Cardiac fibroblast (primary cell): Measurements from ENCODE around the gene ULK3.
A peak's percentile ranks its signal among the peaks of the same experiment; 100 is the strongest.

Experiments
- DNase-seq, 2 donors: peaks; one replicate each; pipeline versions ENCODE4 v3.0.0 to v3.0.0-alpha.2; 2010; ENCODE audit warnings: low read depth in 2 of 2
- H3K4me3 ChIP-seq, 2 donors: replicated peaks in 1 of 2; 1 replicate in 1 of 2; 2 replicates in 1 of 2; pipeline ENCODE4 v1.5.1; 2011; ENCODE audit warnings: low read depth in 2 of 2, low read length in 2 of 2, mild to moderate bottlenecking in 2 of 2, moderate library complexity in 1 of 2
- TF ChIP-seq, protein P1 (sequence below): IDR thresholded peaks from one replicate; pipeline ENCODE4 v1.5.1; 2011; ENCODE audit warnings: low read depth, mild to moderate bottlenecking, low read length, inconsistent platforms

Gene ULK3

DNA sequence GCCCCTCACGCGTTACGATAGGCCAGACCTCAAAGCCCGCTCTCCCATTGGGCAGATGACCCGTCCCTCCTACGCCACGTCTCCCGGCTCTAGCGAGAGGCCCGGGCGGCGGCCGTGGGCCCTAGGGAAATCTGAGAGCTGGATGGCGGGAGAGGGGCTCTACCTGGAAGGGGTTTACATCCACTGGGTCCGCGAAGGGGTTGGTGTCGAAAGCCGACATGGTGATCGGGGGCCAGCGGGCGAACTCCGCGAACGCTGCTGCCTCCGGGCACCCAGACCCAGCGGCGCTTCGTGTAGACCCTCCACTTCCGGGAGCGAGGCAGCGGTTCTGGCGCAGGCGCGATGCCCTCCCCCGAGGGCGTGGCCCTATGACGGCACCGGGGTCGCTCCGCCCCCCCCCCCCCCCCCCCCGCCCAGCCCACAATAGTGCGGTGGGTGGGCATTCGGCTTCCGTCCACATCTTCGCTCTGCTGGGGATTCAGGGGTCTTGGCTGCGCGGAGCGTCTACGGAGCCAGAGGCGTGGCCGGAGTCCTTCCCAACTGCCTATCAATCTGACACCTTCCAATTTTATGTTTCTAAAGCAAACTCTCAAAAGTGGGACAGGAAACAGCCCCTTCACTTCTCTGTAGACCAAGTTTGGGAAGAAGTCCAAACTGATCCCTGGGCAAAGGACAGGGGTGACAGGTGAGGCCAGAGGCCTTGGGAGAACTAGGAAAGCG, 30.2 kb upstream of the ULK3 start, which contains the start of gene SCAMP2:
TSS of gene SCAMP2 (minus strand) at position 330 of the 720 bp plus-strand sequence. CDS start at position 220, 110 bp downstream.
- DNase-seq, result peak; percentile 96 to 97
- TF ChIP-seq, protein P1, sequence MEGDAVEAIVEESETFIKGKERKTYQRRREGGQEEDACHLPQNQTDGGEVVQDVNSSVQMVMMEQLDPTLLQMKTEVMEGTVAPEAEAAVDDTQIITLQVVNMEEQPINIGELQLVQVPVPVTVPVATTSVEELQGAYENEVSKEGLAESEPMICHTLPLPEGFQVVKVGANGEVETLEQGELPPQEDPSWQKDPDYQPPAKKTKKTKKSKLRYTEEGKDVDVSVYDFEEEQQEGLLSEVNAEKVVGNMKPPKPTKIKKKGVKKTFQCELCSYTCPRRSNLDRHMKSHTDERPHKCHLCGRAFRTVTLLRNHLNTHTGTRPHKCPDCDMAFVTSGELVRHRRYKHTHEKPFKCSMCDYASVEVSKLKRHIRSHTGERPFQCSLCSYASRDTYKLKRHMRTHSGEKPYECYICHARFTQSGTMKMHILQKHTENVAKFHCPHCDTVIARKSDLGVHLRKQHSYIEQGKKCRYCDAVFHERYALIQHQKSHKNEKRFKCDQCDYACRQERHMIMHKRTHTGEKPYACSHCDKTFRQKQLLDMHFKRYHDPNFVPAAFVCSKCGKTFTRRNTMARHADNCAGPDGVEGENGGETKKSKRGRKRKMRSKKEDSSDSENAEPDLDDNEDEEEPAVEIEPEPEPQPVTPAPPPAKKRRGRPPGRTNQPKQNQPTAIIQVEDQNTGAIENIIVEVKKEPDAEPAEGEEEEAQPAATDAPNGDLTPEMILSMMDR, result no peak
- peak within 1 kb of the TSS; percentile 76 to 86 for H3K4me3 ChIP-seq

DNA sequence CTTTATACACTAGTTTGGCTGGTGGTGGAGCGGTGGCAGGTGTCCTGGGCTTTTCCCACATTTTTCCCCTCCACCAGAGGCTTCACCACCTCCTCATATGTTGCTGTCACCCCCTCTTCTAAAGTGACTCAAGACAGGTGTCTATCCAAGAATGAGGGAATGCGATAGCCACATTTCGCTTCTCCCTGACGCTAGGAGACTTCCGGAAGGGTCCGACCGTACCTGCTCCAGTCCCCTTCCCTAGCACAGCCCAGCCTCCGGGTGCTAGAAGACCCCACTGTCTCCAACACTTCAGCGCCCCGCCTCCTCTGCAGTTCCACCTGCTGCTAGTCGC, 29.7 kb upstream of the ULK3 start:
- TF ChIP-seq, protein P1, result no peak
- no peak for DNase-seq
- H3K4me3 ChIP-seq, result peak overlapping the region; percentile 76 to 86

DNA sequence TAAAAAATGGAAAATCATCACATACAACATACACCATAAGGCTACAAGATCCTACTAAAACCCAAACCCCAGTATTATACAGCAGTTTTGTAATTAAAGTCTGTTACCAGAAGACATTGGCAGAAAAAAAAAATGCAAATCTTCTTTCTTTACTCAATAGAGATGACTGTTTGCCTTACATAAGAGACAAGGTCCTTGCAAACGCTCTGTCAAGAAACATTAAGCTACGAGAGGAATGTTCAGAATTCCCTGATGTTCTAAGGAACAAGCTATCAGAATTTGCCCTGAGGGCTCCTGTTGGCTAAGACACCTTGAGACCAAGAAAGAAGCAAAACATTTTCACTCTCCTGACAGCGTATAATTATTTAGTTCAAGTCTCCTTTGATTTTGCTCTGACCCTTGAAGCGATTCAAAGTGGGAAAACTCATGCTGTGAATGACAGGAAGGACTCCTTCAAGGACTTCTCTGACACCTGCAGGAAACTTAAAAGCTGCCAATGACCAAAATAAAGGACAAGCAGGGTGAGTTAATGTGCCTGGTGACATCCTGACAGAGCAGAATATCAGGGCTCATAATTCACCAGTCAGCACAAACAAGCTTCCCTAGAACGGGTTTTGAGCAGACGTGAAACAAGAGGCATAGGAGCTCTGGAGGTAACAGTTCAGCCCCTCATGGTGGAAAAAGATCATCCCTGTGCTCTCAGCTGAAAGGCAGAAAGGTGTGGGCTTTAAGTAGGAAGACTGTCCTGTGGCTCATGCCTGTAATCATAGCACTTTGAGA, 27.7 kb upstream of the ULK3 start:
- TF ChIP-seq, protein P1, result no peak
- H3K4me3 ChIP-seq, result no peak overlapping the region
- no peak for DNase-seq

DNA sequence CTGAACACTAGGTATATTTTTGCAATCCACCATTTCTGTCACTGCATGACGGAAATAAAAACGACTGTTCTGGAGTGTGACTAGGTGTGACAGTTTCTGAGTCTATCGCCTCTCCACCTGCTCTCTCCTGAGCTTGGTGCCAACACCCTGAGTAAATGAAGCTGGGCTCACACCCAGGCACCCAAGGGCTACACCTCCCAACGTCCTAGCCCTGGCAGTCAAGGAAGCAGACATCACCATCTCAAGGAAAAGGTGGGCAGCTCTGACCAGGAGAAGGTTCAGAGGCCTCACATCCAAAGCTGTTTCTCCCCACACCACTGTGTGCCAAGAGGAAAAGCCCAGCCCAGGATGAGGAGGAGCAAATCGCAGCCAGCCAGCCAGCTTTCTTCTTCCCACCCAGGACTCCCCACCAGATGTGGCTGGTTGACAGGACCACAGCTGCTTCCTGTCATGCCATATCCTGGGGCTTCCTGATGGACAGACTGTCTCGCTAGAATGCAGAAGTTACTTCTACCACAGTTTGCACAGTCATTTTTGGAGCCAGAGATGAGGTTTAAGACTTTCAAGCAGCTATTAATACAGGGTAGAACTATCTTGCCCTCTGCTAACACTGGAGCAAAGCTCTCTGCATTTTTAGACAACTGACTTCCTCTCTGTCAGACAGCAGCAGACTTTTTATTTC, 26.9 kb upstream of the ULK3 start:
- no peak overlapping the region for H3K4me3 ChIP-seq
- DNase-seq, result peak; percentile 37 to 71
- TF ChIP-seq, protein P1, result no peak

DNA sequence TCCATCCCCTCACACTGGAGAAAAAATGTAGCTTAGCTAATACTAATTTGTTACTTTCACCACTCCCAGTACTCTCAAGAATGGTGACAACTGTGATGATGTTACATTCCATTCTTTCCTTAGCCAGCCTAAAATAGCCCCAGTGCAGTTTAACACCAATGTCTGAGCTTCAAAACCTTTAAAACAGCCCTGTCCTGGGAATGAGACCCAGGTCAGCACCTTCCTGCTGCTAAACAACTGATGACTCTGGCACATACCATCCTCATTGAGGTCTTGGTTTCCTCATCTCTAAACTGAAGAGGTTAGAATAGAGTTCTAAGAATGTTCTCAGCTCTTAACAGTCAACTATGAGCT, 26.4 kb upstream of the ULK3 start:
- no peak for DNase-seq
- TF ChIP-seq, protein P1, result no peak
- H3K4me3 ChIP-seq, result no peak overlapping the region

DNA sequence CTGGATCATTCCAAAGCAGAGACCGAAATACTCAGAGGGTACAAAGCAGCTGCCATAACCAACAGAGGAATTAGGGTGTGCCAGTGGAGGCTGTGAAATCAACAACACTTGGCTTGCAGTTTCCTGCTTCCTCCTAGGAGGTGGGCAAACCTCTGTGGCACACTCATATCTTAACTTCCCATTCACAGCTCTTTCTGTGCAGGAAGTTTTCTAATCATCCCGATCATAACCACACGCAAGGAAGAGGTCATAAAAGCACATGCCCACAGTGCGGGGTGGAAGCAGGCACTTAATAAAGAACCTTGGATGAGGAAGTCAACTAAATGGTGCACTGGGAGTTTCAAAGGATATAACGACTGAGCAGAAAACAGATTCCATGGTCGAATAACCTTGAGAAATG, 25.1 kb upstream of the ULK3 start:
- TF ChIP-seq, protein P1, result no peak
- no peak overlapping the region for H3K4me3 ChIP-seq
- no peak for DNase-seq
